GM10266 (cell line): Measurements from ENCODE around the gene TTC28.
"Not testable (repeated sequence)": the region's sequence is repeated elsewhere in the genome, so short reads cannot be mapped to it uniquely, and the experiment has no call there.

Experiments
- DNase-seq: peaks from one replicate; pipeline ENCODE4 v3.0.0; 2012; ENCODE audit errors: extremely low spot score
- TF ChIP-seq, protein P1 (sequence below): IDR thresholded peaks from 2 replicates; pipeline ENCODE4 v1.5.1; 2012; ENCODE audit warnings: mild to moderate bottlenecking, low read depth; ENCODE audit not compliant: control insufficient read depth, insufficient read depth; ENCODE audit errors: missing control alignments

The TTC28 gene

DNA sequence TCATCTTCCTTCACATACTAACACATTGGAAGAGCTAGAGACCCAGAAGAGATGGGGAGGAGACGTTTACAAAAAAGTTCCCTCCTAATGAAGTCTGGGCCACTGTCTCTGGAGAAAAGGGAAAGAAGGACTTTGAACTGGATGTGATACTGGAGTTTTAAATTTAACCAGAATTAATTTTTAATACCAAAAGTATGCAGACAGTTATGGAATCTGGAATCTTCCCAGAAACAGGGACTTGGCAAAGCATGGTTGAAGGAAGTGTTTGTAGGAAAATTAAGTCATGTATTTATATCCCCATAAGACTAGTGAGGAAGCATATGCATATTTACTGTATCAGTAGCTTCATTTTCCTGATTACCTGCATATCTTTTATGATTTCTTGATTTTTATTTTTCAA lies 215.5 kb downstream of the TTC28 start:
- no peak for DNase-seq
- TF ChIP-seq, protein P1, sequence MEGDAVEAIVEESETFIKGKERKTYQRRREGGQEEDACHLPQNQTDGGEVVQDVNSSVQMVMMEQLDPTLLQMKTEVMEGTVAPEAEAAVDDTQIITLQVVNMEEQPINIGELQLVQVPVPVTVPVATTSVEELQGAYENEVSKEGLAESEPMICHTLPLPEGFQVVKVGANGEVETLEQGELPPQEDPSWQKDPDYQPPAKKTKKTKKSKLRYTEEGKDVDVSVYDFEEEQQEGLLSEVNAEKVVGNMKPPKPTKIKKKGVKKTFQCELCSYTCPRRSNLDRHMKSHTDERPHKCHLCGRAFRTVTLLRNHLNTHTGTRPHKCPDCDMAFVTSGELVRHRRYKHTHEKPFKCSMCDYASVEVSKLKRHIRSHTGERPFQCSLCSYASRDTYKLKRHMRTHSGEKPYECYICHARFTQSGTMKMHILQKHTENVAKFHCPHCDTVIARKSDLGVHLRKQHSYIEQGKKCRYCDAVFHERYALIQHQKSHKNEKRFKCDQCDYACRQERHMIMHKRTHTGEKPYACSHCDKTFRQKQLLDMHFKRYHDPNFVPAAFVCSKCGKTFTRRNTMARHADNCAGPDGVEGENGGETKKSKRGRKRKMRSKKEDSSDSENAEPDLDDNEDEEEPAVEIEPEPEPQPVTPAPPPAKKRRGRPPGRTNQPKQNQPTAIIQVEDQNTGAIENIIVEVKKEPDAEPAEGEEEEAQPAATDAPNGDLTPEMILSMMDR = no peak

- DNase-seq = not testable (repeated sequence)
Observed at GRCh38 chr22:28463408-28463807, 216.2 kb downstream of the TTC28 start.

GRCh38 chr22:28462901-28463300 lies 216.7 kb downstream of the TTC28 start:
- no peak for DNase-seq
- TF ChIP-seq, protein P1 = no peak

DNA sequence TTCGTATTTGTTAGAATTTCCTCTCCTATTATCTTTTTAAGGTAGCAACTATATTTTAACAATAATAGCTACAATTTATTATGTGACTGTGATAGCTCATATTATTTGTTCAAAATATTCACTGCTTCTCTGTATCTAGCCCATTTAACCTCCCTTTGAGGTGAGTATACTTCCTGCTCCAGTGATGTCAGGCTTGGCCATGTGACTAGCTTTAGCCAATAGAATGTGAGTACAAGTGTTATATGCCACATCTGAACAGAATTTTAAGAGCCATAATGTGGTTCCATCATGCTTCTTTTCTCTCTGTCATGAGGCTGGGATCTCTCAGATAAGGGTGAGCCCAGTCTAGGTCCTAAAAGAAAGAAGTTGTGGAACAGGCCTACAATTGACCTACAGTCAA lies 217.6 kb downstream of the TTC28 start:
- DNase-seq = no peak
- TF ChIP-seq, protein P1 = no peak

DNA sequence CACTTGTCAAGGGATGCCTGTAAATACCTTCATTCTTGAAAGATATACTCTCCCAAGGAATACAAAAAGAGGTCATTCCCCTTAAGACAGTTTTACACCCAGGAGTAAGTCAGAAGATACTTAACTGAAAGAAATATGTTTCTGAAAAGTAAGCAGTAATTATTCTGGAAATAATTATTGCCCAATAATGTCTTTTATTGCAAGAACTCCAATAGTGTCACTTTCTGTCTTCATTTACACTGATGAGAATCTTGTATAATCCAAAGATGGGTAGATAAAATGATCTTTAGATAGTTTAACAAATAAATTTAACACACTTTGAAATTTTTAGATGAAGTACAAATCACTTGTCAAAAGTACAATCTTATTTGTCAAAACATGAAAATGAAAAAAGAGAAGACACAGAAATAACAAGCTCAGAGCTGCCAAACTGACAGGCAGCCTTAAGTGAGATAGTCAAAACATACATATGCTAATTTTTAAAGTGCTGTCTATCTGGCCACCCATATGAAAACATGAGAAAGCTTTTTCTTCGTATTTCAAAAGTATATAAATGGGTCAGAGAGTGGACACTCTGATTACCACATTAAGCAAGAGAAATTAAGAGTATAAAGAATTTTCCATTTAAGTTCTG lies 225.1 kb downstream of the TTC28 start:
- no peak for DNase-seq
- TF ChIP-seq, protein P1 = no peak

- TF ChIP-seq, protein P1 = no peak
- DNase-seq = no peak
Observed at GRCh38 chr22:28450109-28450508, 229.5 kb downstream of the TTC28 start.

DNA sequence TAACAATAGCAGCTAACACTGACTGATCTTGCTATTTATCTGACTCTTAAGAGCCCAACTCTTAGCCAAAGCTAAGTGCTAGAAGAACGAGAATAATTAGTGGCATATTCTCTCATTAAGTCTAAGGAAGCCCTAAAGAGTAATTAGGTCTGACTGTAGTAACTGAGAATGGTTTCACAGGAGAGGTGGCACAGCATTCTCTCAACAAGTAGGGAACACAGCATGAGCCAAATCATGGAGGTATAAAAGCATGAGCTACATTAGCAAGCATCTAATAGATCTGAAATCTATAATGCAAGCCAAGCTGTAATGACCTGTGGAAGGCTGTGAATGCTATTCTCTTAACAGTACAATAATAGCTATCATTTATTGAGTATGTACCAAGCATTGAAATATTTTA lies 230.6 kb downstream of the TTC28 start:
- TF ChIP-seq, protein P1 = no peak
- no peak for DNase-seq

DNA sequence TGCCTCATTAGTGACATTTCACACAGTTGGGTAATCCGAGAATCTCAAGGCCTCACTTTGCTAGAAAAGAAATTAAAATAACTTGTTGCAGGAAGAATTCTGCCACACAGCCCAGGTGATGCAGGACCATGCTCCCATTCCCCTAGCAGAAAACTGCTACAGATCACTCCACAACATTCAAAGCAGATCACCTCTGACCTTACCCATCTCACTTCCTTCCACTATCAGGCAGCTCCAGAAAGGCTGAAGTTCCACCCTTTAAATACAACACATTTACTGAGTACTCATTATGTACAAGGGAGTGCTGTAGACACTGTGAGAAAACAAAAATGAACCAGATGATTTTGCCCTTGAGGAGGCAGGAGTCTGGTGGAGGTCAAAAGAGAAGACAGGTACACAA lies 231.0 kb downstream of the TTC28 start:
- no peak for DNase-seq
- TF ChIP-seq, protein P1 = no peak
